HepG2 (cell line): Measurements from ENCODE around the gene EIF6. TPM values are rescaled to one million over a fixed set of nuclear protein-coding genes. Genes with fewer than 3 reads are reported as not detected.

Experiments used
- AHDC1 ChIP-seq: sonication (generic); formaldehyde crosslinking; IDR thresholded peaks from 2 replicates; pipeline ENCODE4 v1.5.1; 2020; ENCODE audit warnings: mild to moderate bottlenecking, missing genetic modification reagents, borderline replicate concordance
- ATF3 ChIP-seq: sonication (generic); formaldehyde crosslinking; IDR thresholded peaks from 2 replicates; pipeline ENCODE4 v1.4.0; 2020; ENCODE audit warnings: missing genetic modification reagents
- FOXM1 ChIP-seq: sonication (generic); formaldehyde crosslinking; IDR thresholded peaks from 2 replicates; pipeline ENCODE4 v1.5.0; 2020; ENCODE audit warnings: missing genetic modification reagents
- KLF11 ChIP-seq: IDR thresholded peaks from 2 replicates; pipeline ENCODE4 v1.6.1; 2016; ENCODE audit warnings: missing compliant biosample characterization
- MXD4 ChIP-seq: IDR thresholded peaks from 2 replicates; pipeline ENCODE4 v1.6.1; 2016; ENCODE audit warnings: mild to moderate bottlenecking, missing biosample characterization, missing genetic modification reagents
- NR1H2 ChIP-seq: sonication (generic); formaldehyde crosslinking; IDR thresholded peaks from 2 replicates; pipeline ENCODE4 v1.8.1; 2022; ENCODE audit warnings: low read depth, missing genetic modification reagents, borderline replicate concordance
- RELA ChIP-seq: sonication (generic); formaldehyde crosslinking; IDR thresholded peaks from 2 replicates; pipeline ENCODE4 v1.4.0; 2020; ENCODE audit warnings: missing genetic modification reagents
- REXO4 ChIP-seq: sonication (generic); formaldehyde crosslinking; IDR thresholded peaks from 2 replicates; pipeline ENCODE4 v1.8.0; 2022; ENCODE audit warnings: missing genetic modification reagents, mild to moderate bottlenecking, borderline replicate concordance
- U2AF1 ChIP-seq: fragments of 200-400 bp; formaldehyde crosslinking; optimal IDR thresholded peaks from 2 replicates; pipeline ENCODE3; 2017; ENCODE audit warnings: mild to moderate bottlenecking, low read depth, low read length
- YEATS2 ChIP-seq: sonication (generic); formaldehyde crosslinking; IDR thresholded peaks from 2 replicates; pipeline ENCODE4 v1.4.0; 2020; ENCODE audit warnings: missing genetic modification reagents, borderline replicate concordance
- ZBTB8A ChIP-seq: sonication (generic); formaldehyde crosslinking; IDR thresholded peaks from 2 replicates; pipeline ENCODE4 v1.4.0; 2020; ENCODE audit warnings: mild to moderate bottlenecking, low read depth, missing genetic modification reagents, borderline replicate concordance
- ZNF10 ChIP-seq: sonication (generic); formaldehyde crosslinking; IDR thresholded peaks from 2 replicates; pipeline ENCODE4 v1.4.0; 2020; ENCODE audit warnings: mild to moderate bottlenecking, low read depth, missing genetic modification reagents, borderline replicate concordance
- ZNF12 ChIP-seq: sonication (generic); formaldehyde crosslinking; IDR thresholded peaks from 2 replicates; pipeline ENCODE4 v1.5.0; 2020; ENCODE audit warnings: missing genetic modification reagents
- ZNF687 ChIP-seq: sonication (generic); formaldehyde crosslinking; IDR thresholded peaks from 2 replicates; pipeline ENCODE4 v1.5.1; 2020; ENCODE audit warnings: mild to moderate bottlenecking, missing genetic modification reagents, moderate library complexity
- ZNF773 ChIP-seq: sonication (generic); formaldehyde crosslinking; IDR thresholded peaks from 2 replicates; pipeline ENCODE4 v1.4.0; 2020; ENCODE audit warnings: missing genetic modification reagents, borderline replicate concordance
- ZNF780A ChIP-seq: sonication (generic); formaldehyde crosslinking; IDR thresholded peaks from 2 replicates; pipeline ENCODE4 v1.8.0; 2022; ENCODE audit warnings: mild to moderate bottlenecking, missing genetic modification reagents, moderate library complexity
- ZNF883 ChIP-seq: sonication (generic); formaldehyde crosslinking; IDR thresholded peaks from 2 replicates; pipeline ENCODE4 v1.5.1; 2020; ENCODE audit warnings: mild to moderate bottlenecking, missing genetic modification reagents; ENCODE audit errors: not compliant biosample characterization
- ZNF891 ChIP-seq: sonication (generic); formaldehyde crosslinking; IDR thresholded peaks from 2 replicates; pipeline ENCODE4 v1.5.0; 2020; ENCODE audit warnings: mild to moderate bottlenecking, missing genetic modification reagents
- polyA plus RNA-seq, 8 experiments: library from polyadenylated mRNA; depleted of rRNA in 3 of 8; stranded (reverse) in 7 of 8; unstranded in 1 of 8; fragments of >200 nt; fragmentation: Illumina TruSeq in 4 of 8; extraction: Trizol in 4 of 8; gene quantifications; 2 replicates each; pipeline versions ENCODE4 v1.2.1 to v1.2.3, GENCODE V29; 2011 to 2016; ENCODE audit warnings: low read depth in 4 of 8, missing spikeins in 1 of 8, mixed read lengths in 1 of 8; ENCODE audit not compliant: insufficient read depth in 1 of 8
- total RNA-seq, 5 experiments: library from RNA; depleted of rRNA; stranded (reverse); fragments of >200 nt; fragmentation: Illumina TruSeq; extraction: Trizol; gene quantifications; 2 replicates each; pipeline ENCODE4 v1.2.3, GENCODE V29; 2016; ENCODE audit warnings: low read depth in 1 of 5

The EIF6 gene
- total and polyA plus RNA-seq, 2 of the 13 experiments (the other 11 are each of a cell fraction or from before 2014, with no cell fraction given): 462 to 466 TPM

GRCh38 chr20:35269055-35269781, 15.4 kb downstream of the EIF6 start (continued):
- TF ChIP-seq AHDC1 (CRISPR knock-in tag) (no peak), NR1H2 (CRISPR knock-in tag) (no peak), KLF11 (no peak), ZNF780A (CRISPR knock-in tag) (no peak), ZNF10 (no peak), ATF3 (CRISPR knock-in tag) (peak; percentile 16; the same call in 1 of the 2 replicates), ZNF883 (CRISPR knock-in tag) (peak; percentile 78), ZNF687 (CRISPR knock-in tag) (peak; percentile 88), FOXM1 (CRISPR knock-in tag) (no peak), YEATS2 (CRISPR knock-in tag) (no peak), ZNF12 (CRISPR knock-in tag) (no peak), U2AF1 (no peak), REXO4 (CRISPR knock-in tag) (no peak), ZBTB8A (CRISPR knock-in tag) (no peak), MXD4 (CRISPR knock-in tag) (peak; percentile 68), ZNF891 (CRISPR knock-in tag) (peak; percentile 47; the same call in 1 of the 2 replicates), RELA (no peak), ZNF773 (no peak)
